ENCODE results near the gene MAML3. TPM values are rescaled to one million over a fixed set of nuclear protein-coding genes. Genes with fewer than 3 reads are reported as not detected.

Gene MAML3
- total and polyA plus RNA-seq, 2 experiments from 2014 or later: 1.7 to 6.5 TPM

DNA sequence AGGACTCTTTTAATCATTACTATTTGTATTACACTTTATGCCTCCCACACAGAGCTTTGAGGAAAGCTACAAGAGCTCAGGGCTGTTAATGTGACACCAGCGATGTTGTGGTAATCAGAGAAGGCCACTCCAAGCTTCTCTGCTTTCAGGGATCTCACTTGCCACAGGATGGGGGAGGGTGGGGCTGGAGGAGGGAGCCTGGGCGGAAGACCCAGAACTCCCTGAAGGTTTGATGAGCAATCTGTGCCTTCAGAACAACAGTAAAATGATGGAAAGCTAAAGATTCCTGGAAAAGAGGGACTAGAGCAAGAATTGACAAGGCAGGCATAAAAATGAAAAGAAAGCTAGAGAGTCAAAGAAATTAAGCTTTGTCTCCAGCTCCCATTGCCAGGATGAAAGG lies 75.6 kb downstream of the MAML3 start:
- no peaks in the 10 kb centered on the region for H3K9me3 Mint-ChIP-seq
- H3K4me1 Mint-ChIP-seq: peaks cover 47% of the 10 kb centered on the region
- no peak overlapping the region for H2AFZ ChIP-seq
- H3K27ac ChIP-seq (ENCODE audit: low read depth): peak overlapping the region; percentile 67
- DNase-seq (ENCODE audit: low spot score) (peak; percentile 73), ATAC-seq (peak; percentile 91)
- peak overlapping the region; percentile 66 for H3K27ac Mint-ChIP-seq
- no peak overlapping the region for H3K4me3 Mint-ChIP-seq
- no peaks in the 10 kb centered on the region for H3K27me3 ChIP-seq (ENCODE audit: insufficient read depth)
- H3F3A ChIP-seq (replicated peaks; ENCODE audit: low read depth): no peaks in the 10 kb centered on the region
- H4K20me1 ChIP-seq (replicated peaks; ENCODE audit: insufficient read depth): no peaks in the 10 kb centered on the region
- H3K4me2 ChIP-seq: peak overlapping the region; percentile 69
- H3K4me1 ChIP-seq (ENCODE audit: insufficient read depth): peaks cover 48% of the 10 kb centered on the region
- peaks cover 2% of the 10 kb centered on the region for H3K27me3 Mint-ChIP-seq (ENCODE audit: insufficient read depth, low read depth, poor library complexity)
- no peaks in the 10 kb centered on the region for H3K79me2 ChIP-seq (replicated peaks; ENCODE audit: insufficient read depth)
- H3K36me3 Mint-ChIP-seq (ENCODE audit: low read depth): peaks cover 3% of the 10 kb centered on the region; the same call in 1 of the 3 replicates
- no peaks in the 10 kb centered on the region for H3K9me2 ChIP-seq (ENCODE audit: insufficient read depth)
- no peak for TF ChIP-seq EZH2 (IDR thresholded peaks at IDR 0.05; ENCODE audit: low read depth, unreplicated experiment)
- no peak for TF ChIP-seq EZH2phosphoT487 (IDR thresholded peaks at IDR 0.05; ENCODE audit: unreplicated experiment)
- TF ChIP-seq, protein P1, sequence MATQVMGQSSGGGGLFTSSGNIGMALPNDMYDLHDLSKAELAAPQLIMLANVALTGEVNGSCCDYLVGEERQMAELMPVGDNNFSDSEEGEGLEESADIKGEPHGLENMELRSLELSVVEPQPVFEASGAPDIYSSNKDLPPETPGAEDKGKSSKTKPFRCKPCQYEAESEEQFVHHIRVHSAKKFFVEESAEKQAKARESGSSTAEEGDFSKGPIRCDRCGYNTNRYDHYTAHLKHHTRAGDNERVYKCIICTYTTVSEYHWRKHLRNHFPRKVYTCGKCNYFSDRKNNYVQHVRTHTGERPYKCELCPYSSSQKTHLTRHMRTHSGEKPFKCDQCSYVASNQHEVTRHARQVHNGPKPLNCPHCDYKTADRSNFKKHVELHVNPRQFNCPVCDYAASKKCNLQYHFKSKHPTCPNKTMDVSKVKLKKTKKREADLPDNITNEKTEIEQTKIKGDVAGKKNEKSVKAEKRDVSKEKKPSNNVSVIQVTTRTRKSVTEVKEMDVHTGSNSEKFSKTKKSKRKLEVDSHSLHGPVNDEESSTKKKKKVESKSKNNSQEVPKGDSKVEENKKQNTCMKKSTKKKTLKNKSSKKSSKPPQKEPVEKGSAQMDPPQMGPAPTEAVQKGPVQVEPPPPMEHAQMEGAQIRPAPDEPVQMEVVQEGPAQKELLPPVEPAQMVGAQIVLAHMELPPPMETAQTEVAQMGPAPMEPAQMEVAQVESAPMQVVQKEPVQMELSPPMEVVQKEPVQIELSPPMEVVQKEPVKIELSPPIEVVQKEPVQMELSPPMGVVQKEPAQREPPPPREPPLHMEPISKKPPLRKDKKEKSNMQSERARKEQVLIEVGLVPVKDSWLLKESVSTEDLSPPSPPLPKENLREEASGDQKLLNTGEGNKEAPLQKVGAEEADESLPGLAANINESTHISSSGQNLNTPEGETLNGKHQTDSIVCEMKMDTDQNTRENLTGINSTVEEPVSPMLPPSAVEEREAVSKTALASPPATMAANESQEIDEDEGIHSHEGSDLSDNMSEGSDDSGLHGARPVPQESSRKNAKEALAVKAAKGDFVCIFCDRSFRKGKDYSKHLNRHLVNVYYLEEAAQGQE (IDR thresholded peaks at IDR 0.05; ENCODE audit: unreplicated experiment): no peak
- TF ChIP-seq, protein P2, sequence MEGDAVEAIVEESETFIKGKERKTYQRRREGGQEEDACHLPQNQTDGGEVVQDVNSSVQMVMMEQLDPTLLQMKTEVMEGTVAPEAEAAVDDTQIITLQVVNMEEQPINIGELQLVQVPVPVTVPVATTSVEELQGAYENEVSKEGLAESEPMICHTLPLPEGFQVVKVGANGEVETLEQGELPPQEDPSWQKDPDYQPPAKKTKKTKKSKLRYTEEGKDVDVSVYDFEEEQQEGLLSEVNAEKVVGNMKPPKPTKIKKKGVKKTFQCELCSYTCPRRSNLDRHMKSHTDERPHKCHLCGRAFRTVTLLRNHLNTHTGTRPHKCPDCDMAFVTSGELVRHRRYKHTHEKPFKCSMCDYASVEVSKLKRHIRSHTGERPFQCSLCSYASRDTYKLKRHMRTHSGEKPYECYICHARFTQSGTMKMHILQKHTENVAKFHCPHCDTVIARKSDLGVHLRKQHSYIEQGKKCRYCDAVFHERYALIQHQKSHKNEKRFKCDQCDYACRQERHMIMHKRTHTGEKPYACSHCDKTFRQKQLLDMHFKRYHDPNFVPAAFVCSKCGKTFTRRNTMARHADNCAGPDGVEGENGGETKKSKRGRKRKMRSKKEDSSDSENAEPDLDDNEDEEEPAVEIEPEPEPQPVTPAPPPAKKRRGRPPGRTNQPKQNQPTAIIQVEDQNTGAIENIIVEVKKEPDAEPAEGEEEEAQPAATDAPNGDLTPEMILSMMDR (conservative IDR thresholded peaks at IDR 0.05; ENCODE audit: low read depth in 2 of 2): no peak
- no peak for TF ChIP-seq POLR2AphosphoS5 (IDR thresholded peaks at IDR 0.05; ENCODE audit: low read depth)
- TF ChIP-seq CREB1 (CRISPR knock-in tag; IDR thresholded peaks at IDR 0.05; ENCODE audit: low read depth): no peak
- TF ChIP-seq, protein P3, sequence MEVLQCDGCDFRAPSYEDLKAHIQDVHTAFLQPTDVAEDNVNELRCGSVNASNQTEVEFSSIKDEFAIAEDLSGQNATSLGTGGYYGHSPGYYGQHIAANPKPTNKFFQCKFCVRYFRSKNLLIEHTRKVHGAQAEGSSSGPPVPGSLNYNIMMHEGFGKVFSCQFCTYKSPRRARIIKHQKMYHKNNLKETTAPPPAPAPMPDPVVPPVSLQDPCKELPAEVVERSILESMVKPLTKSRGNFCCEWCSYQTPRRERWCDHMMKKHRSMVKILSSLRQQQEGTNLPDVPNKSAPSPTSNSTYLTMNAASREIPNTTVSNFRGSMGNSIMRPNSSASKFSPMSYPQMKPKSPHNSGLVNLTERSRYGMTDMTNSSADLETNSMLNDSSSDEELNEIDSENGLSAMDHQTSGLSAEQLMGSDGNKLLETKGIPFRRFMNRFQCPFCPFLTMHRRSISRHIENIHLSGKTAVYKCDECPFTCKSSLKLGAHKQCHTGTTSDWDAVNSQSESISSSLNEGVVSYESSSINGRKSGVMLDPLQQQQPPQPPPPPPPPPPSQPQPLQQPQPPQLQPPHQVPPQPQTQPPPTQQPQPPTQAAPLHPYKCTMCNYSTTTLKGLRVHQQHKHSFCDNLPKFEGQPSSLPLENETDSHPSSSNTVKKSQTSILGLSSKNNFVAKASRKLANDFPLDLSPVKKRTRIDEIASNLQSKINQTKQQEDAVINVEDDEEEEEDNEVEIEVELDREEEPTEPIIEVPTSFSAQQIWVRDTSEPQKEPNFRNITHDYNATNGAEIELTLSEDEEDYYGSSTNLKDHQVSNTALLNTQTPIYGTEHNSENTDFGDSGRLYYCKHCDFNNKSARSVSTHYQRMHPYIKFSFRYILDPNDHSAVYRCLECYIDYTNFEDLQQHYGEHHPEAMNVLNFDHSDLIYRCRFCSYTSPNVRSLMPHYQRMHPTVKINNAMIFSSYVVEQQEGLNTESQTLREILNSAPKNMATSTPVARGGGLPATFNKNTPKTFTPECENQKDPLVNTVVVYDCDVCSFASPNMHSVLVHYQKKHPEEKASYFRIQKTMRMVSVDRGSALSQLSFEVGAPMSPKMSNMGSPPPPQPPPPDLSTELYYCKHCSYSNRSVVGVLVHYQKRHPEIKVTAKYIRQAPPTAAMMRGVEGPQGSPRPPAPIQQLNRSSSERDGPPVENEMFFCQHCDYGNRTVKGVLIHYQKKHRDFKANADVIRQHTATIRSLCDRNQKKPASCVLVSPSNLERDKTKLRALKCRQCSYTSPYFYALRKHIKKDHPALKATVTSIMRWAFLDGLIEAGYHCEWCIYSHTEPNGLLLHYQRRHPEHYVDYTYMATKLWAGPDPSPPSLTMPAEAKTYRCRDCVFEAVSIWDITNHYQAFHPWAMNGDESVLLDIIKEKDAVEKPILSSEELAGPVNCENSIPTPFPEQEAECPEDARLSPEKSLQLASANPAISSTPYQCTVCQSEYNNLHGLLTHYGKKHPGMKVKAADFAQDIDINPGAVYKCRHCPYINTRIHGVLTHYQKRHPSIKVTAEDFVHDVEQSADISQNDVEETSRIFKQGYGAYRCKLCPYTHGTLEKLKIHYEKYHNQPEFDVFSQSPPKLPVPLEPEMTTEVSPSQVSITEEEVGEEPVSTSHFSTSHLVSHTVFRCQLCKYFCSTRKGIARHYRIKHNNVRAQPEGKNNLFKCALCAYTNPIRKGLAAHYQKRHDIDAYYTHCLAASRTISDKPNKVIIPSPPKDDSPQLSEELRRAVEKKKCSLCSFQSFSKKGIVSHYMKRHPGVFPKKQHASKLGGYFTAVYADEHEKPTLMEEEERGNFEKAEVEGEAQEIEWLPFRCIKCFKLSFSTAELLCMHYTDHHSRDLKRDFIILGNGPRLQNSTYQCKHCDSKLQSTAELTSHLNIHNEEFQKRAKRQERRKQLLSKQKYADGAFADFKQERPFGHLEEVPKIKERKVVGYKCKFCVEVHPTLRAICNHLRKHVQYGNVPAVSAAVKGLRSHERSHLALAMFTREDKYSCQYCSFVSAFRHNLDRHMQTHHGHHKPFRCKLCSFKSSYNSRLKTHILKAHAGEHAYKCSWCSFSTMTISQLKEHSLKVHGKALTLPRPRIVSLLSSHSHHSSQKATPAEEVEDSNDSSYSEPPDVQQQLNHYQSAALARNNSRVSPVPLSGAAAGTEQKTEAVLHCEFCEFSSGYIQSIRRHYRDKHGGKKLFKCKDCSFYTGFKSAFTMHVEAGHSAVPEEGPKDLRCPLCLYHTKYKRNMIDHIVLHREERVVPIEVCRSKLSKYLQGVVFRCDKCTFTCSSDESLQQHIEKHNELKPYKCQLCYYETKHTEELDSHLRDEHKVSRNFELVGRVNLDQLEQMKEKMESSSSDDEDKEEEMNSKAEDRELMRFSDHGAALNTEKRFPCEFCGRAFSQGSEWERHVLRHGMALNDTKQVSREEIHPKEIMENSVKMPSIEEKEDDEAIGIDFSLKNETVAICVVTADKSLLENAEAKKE (CRISPR knock-in tag; IDR thresholded peaks at IDR 0.05): peak; percentile 77
- 0 out of 2 replicates have a peak overlapping the region, but pooled peaks have one; percentile 4 for H3K4me3 ChIP-seq
- no peaks in the 10 kb centered on the region for H3K36me3 ChIP-seq (ENCODE audit: insufficient read depth)
